Measurements from ENCODE around the gene KIAA0825.

GRCh38 chr5:94407023-94407422, 211.4 kb downstream of the KIAA0825 start:
- TF ChIP-seq EP300 (IDR thresholded peaks at IDR 0.05; ENCODE audit: low read depth) (no peak), CTCF (IDR thresholded peaks at IDR 0.05) (no peak)
